Measurements from ENCODE around the gene ATPAF1.

ATPAF1 gene

GRCh38 chr1:46615088-46615487 is 53.1 kb downstream of the ATPAF1 start:
- DNase-seq, result no peak

- no peak for DNase-seq
Observed at GRCh38 chr1:46614604-46614984, 53.6 kb downstream of the ATPAF1 start.

- peak; percentile 84 to 94 (median 92) for DNase-seq
Observed at GRCh38 chr1:46613661-46614603, 54.2 kb downstream of the ATPAF1 start.

DNA sequence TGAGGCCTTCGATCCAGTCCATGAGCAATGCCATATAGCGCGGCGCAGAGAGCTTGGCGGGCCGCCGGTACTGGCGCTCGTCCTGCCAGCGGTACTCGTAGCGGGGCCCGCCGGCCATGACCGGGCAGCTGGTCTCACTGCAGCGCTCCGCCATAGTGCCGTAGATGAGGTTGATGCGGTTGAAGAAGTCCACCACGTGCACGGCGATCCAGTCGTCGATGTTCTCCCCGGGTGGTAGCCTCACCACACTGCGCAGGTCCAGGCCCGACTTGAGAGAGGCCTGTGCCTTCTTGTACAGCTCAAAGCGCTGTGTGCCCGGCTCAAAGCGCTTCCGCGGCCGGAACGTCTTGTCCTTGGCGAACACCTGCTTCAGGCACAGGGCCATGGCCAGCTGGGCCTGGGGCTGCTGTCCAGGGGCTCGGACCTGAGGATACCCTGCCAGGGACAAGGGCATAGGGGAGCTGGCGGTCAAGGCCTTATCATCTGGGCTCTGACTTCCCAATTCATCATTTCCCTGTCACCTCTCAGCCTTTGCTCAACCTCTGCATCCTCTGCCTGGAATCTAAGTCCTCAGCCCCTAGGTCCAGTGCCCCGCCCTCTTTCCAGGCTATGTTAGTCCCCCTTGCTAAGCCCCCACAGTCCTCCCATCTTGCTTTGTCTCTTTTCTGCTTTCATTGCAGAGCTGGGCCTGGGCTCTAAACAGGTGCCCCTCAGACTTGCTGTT is 55.1 kb downstream of the ATPAF1 start:
- DNase-seq, result no peak

- peak in 3 of 4 experiments; percentile 51 to 58 (median 56) for DNase-seq
Observed at GRCh38 chr1:46611691-46612221, 56.4 kb downstream of the ATPAF1 start.

DNA sequence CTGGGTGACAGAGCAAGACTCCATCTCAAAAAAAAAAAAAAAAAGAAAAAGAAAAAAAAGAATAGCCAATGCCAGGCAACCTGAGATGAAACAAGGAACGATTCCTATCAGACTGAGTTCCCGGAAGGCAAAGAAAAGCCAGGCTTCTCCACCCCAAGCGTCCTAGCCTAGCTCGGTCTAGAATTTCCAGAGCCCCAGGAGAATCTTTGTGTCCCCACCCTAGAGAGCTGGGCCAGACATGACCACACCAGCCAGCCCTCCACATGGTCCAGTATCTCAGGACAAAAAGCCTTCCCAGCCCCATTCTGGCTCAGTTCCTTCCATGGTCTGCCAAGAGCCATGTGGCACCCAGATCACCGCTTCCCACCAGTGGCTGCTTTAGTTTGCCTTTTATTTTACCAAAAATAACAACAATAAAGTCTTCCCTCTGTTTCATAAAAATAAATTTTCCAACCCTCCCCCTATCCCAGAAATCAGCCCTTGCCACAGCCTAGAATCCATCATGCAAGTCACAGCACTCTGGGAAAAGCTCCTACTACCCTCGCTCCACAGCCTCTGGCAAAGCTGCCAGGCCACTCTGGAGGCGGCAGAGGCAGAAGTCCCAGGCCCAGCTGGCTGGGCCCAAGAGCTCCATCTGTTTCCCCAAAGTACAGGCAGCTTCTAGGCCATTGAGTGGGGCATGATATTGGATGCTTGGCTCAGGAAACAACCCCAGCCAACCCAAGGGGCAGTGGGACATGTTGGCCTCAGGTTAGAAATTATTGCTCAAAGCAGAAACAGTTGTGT is 60.6 kb downstream of the ATPAF1 start:
- no peak for DNase-seq

- DNase-seq, result no peak
Observed at GRCh38 chr1:46606255-46606965, 61.8 kb downstream of the ATPAF1 start.

- DNase-seq, result no peak
Observed at GRCh38 chr1:46605232-46605631, 62.9 kb downstream of the ATPAF1 start.

- peak; percentile 97 to 98 (median 98) for DNase-seq
Observed at GRCh38 chr1:46603858-46604549, 64.2 kb downstream of the ATPAF1 start, which contains the start of gene MKNK1. TSS of gene MKNK1 (minus strand) at chr1:46604268. CDS start at chr1:46583327, 20,941 bp downstream.

GRCh38 chr1:46603481-46603857 is 64.7 kb downstream of the ATPAF1 start:
- DNase-seq, result no peak

DNA sequence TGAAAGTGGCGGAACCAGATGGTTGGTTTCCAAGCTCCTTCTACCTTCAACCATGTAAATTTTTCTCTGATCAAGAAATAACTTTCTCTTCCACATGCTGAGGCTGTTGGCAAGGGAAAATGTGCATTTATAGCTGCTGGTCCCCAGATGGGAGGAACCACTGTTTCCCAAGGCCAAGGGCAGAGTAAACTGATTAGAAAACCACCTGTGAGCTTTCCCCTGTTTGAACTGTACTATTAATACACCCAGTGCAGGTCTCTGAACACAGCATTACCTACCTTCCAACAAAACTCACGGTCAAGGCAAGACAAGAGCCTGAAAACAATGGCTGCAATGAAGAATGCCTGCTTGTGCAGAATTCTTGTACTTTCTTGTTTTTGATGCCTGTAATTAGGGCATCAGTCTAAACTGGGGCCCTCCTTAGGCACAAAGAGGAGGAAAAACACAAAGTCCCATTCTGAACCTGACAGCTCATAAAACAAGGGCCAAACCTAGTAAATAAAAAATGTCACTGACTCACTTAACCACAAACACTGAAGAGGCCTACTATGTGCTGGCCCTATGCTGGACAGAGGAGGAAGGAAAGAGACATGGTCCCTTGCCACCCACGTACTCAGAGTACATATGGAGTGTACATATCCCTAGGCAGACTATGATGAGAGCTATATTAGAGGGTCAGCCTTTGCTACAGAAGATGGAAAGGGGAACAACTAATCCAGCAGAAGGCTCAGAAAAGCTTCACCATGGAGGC is 66.7 kb downstream of the ATPAF1 start:
- peak in 1 of 4 experiments; percentile 16 for DNase-seq

GRCh38 chr1:46599059-46599970 is 68.8 kb downstream of the ATPAF1 start:
- DNase-seq, result no peak

DNA sequence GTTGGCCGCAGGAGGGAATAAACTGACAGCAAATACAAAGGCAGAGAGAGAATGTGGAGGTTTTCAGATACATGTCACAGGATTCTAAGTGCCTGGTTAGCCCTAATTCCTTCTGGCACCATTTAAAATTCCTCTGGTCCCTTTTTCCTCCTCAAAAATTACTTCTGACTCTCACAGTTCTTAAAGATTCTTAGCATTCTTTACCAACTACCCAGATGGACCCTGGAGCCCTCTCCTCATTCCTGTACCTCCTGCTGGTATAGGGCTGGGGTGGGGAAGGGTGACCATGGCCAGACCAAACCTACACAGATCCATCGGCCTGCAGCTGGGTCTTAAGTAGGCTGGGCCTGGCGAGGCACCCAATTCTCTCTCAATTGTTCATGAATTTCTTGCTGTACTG is 71.3 kb downstream of the ATPAF1 start:
- no peak for DNase-seq

GRCh38 chr1:46596036-46596435 is 72.1 kb downstream of the ATPAF1 start:
- no peak for DNase-seq

DNA sequence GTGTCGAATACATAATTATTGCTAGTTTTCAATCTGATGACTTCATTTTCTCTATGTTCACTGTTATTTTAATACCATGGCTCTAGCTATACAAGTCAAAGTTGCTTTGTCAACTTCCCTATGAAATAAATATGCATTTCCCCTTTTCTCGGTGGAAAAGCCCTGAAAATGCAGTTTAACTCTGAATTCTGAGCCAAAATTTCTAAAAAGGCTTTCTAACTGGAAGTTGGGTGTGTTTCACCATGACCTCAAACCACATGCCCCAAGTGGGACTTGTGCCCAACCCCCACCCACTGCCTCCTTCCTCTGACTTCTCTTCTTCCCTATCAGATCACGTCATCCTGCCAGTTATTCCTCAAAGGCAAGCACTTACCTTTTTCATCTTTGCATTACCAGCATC is 73.0 kb downstream of the ATPAF1 start:
- peak; percentile 93 to 98 (median 96) for DNase-seq

GRCh38 chr1:46594063-46594462 is 74.1 kb downstream of the ATPAF1 start:
- DNase-seq, result peak; percentile 88 to 97 (median 92)

GRCh38 chr1:46592823-46593222 is 75.3 kb downstream of the ATPAF1 start:
- peak; percentile 38 to 67 (median 48) for DNase-seq

- DNase-seq, result no peak
Observed at GRCh38 chr1:46589529-46589928, 78.6 kb downstream of the ATPAF1 start.

- peak; percentile 93 to 97 (median 96) for DNase-seq
Observed at GRCh38 chr1:46587069-46587468, 81.1 kb downstream of the ATPAF1 start.

Data from suppressor macrophage (primary cell).